Activated T-cell treated with anti-CD3 and anti-CD28 coated beads for 4 hours (primary cell): ENCODE measurements around the gene HDAC2.

Source experiments
- DNase-seq: peaks from one replicate; pipeline ENCODE4 v3.0.0-alpha.2; 2020

HDAC2 gene

DNA sequence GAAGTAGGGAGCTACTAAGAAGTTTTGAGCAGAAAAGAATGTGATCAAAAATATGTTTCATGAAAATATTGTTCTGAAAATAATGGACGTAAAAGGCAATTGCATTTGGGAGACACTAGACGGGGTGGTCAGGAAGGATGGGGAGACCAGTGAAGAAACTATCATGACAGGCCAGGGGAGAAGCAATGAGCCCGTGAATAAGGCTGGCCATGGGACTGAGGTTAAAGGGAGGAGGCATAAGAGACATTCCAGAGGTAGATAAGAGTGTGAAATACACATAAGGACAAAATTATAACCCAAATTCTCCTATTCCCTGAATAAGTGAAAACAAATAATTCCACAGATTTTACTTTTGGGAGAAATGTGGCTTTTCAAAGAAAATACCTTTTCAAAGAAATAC is 62.1 kb downstream of the HDAC2 start:
- DNase-seq, result no peak

DNA sequence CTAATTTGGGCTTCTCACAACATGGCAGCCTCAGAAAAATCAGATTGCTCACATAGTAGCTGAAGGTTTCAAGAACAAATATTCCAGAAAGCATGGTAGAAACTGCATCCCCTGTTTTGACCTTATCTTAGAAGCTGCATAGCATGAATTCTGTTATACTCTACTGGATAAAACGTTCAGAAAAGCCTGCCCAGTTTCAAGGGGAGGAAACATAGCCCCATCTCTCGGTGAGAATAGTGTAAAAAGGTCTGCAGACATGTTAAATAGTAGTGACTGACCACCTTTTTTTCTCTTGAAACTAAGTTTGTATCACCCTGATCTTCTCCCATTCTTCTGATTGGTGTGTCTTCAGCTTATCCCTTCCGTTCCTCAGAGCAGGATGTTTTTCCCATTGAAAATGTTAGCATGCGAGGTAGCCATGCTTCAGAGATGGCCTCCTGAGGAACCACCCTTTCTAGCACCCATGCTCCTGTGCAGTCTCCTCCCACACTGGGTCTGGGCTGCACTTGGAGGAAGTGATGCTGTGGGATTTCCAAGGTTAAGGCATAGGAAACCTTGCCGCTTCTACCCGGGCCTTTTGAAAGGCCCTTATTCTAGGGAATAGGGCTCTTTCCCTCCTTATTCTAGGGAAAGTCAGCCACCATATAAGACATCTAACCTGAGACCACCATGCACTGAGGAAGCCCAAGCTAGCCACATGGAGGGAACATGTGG is 63.7 kb downstream of the HDAC2 start:
- no peak for DNase-seq

DNA sequence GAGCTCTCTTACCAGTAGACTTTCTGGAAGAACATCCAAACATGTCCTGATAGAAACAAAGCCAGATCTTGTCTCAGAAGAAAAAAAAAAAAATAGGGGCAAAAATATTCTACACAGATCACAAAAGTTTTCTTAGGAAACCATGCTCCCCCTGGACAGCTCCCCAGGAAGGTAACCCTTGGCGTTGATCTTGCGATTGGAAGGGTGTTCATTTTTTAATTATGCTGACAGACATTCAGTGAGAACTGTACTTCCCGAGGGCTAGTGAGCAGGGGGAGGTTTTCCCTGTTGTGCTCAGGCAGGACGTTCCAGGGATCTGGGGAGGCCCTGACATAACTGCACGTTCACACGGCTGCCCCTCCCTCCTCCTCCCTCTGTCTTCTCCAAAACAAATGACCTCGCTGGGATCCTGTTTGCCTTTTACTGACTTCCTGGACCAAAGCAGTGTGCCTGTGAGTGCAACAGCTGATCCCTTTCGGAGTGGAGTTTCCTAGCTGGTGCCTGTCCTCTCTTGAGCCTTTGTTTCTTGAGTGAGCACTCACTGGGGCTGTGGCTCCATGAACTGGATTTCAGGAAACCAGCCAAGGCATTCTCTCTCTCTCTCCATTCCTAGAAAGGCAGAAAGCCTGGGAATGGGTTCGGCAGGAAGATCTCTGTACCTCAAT is 67.2 kb downstream of the HDAC2 start:
- DNase-seq, result no peak

DNA sequence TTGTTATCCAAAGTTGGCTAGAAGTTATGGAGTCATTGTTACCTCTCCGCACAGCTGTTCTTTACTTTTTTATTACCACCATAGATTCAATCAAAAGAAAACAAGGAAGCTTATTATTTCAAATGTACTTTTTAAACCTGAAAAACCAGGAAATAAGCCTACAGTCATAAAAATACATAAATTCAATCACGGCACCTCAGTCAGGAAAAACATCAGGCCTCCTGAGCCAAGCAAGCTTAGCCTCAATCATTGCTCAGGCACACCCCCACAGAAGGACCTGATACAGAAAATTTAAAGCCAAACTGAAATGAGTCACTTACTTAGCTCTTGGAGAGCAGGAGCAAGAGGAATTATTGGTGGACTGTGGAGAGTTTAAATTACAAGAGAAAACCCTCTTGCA is 69.5 kb downstream of the HDAC2 start:
- no peak for DNase-seq

DNA sequence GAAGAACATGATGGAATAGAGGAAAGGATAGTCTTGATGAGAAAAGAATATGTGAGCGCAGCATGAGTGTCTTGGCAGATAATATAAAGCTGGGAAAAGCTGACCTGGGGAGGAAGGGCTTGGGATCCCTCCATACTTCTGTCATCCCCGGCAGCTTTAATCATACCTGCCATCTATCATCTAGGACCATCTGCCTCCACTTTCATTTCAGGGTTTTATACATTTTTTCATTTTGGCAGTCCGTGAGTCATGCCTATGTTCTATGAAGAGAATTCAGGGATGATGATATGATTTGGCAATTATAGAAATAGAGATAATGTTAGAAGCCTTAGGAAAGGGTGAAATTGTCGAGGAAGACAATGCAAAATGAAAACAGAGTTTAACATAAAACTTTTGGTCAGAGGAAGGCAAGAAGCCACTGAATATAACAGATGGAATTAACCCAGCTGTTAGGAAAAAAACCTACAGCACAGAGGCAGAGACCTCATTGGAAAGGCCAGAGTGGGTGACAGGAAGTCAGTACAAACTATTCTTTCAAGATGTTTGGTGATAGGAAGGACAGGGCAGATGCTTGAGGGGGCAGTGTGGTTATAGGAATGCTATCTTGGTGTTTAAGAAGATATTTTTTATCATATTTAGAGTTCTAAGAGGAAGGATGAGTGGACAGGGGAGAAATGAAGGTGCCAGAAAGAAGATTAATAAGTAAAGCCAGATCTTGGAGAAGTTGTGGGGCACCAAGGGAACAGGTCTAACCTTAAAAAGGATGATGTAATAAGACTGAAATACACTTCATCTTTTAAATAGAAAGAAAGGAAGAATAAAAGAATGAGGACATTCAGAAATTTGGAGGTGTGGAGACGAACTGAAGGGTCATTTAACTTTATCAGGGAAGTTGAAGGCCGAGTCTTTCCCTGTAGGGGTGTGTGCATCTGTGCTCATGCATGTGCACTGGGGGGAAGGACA is 76.0 kb downstream of the HDAC2 start:
- DNase-seq, result no peak

DNA sequence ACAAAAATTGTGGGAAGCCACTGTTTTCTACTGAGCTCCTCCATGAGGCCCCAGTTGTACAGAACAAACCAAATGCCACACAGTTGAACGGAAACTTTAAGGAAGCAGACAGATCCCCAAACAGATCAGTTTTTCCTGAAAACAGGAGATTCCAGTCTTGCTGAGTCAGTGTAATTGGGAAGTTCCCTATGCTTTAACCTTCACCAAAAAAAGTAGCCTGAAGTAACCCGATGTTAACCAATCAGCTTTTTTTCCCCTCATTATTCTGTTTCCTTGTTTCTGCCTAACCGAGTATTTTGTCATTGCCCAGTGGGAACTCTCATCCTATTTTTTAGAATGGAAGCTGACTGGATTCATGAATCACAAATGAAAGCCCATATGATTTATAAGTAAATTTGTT is 77.1 kb downstream of the HDAC2 start:
- DNase-seq, result no peak

DNA sequence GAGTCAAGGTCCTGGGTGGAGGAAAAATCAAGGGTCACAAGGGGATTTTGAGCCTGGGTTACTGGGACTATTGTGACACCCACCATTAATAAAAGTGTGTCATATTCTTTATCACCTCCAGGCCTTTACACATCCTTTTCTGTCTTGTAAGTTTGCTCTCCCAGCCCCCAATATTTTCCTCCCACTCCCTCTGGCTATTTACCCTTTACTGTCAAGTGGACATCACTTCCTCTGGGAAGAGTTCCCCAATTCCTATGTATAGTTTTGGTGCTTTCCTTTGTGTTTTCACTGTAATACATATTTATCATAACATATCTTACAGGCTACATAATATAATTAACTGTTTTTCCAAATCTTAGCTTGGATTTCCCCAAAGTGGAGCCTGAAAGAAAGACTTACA is 77.5 kb downstream of the HDAC2 start:
- no peak for DNase-seq

DNA sequence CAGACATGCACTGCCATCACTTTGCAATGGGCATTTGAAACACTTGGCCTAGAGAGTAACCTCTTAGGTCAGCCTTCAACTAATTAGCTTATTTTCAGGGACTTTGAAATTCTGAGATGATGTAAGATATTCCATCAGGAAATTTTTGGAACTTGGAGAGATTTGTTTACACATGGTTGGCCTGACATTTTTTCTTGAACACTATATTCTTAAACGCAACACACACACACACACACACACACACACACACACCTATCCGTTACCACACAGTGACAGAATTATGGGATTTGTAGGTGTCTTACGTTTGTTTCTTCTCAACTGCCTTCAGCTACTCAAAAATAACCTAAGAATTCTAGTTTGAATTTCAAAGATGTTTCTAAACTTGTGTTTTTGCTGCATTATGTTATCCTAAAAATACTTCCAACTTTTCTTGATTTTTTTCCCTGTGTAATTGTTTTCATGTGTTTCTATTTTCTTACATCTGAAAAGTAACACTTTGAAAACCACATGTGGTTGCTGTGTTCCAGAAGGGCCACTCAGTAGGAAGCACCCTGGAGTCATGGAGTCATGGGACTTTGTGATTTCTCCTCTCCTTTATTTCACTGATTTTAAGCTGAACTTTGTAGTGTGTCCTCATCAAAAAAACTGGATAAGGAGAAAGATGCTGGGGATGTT is 81.9 kb downstream of the HDAC2 start:
- no peak for DNase-seq

DNA sequence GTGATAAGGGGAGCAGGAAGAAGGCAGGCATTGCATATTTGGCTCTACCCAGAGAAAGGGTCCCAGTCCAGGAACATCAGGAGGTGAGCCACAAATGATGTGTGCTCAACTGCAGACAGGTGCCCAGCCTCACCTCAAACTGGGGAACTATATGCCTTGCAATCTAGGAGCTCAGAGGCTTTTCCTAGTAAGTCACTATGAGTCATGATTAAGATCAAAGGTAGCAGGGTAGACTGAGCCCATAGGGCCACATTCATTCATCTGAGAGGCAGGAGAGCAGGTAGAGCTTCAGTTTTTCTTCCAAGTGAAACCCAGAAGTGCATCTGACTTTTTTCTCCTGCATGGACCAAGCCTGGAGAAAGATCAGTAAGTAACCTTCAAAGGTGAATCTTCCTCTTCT is 82.5 kb downstream of the HDAC2 start:
- DNase-seq, result no peak

DNA sequence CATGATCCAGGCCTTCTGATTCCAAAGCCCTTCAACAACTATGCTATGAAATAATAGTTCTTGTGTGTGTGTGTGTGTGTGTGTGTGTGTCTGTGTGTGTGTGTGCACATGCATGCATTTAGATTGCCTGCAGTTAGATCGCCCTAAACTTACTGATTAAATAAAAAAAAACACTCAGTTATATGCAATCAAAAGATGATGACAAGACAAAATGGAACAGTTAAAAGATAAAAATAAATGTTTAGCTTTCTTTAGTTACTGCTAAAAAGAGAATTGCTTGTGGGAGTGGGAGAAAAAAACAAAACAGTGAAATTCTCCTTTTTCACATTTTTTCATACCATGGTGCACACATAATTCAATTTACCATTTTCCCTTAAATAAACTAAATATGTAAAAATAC is 84.4 kb downstream of the HDAC2 start:
- DNase-seq, result no peak

DNA sequence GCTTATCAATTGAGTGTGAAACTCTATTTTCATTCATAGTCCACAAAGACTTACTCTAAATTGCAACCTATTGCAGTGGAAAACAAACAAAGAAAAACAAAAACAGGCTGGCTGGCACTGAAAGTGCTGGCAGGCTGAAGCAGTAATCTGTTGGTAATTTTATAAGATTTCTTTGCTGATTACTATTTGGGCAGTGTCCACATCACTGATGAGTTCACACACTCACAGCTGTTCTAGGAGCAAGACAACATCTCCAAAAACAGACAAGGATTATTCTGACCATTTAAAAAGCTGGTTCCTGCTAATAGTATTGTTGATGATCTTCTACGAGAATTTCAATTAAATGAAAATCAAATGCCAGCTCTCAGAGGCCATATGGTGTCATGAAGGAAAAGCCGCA is 86.9 kb downstream of the HDAC2 start:
- DNase-seq, result no peak
